OCI-M1 (cell line): Measurements from ENCODE around the gene ZNF772.
"Not testable (repeated sequence)": the region's sequence is repeated elsewhere in the genome, so short reads cannot be mapped to it uniquely, and the experiment has no call there.

ENCODE experiments used
- DNase-seq: peaks from one replicate; lab custom pipeline; 2025; lab: John Stamatoyannopoulos, UW

Gene ZNF772

GRCh38 chr19:57477191-57478008 is at the start of gene ZNF772:
TSS of gene ZNF772 (minus strand) at chr19:57477566. CDS start at chr19:57477309, 257 bp downstream.
- DNase-seq, result peak; percentile 98

GRCh38 chr19:57518021-57518420 is 40.7 kb upstream of the ZNF772 start:
- peak; percentile 61 for DNase-seq

GRCh38 chr19:57515255-57515654 is 37.9 kb upstream of the ZNF772 start:
- no peak for DNase-seq

- DNase-seq, result peak; percentile 44
Measured at GRCh38 chr19:57512845-57513244, 35.5 kb upstream of the ZNF772 start.

GRCh38 chr19:57511484-57511883 is 34.1 kb upstream of the ZNF772 start:
- DNase-seq, result no peak

GRCh38 chr19:57506163-57506562 is 28.8 kb upstream of the ZNF772 start:
- DNase-seq, result no peak

- peak; percentile 23 for DNase-seq
Measured at GRCh38 chr19:57500400-57500799, 23.0 kb upstream of the ZNF772 start.

- peak; percentile 98 for DNase-seq
Measured at GRCh38 chr19:57499680-57500395, 22.5 kb upstream of the ZNF772 start, which contains the start of gene ZNF773. TSS of gene ZNF773 (plus strand) at chr19:57499938. CDS start at chr19:57500081, 143 bp downstream.

- not testable (repeated sequence) for DNase-seq
Measured at GRCh38 chr19:57499332-57499679, 21.9 kb upstream of the ZNF772 start.

- not testable (repeated sequence) for DNase-seq
Measured at GRCh38 chr19:57488299-57488644, 10.9 kb upstream of the ZNF772 start.

GRCh38 chr19:57487477-57488298 is 10.3 kb upstream of the ZNF772 start, which contains the start of gene ZNF419:
TSS of gene ZNF419 (plus strand) at chr19:57487750. CDS start at chr19:57487951, 201 bp downstream.
- peak; percentile 93 for DNase-seq

- DNase-seq, result peak; percentile 29
Measured at GRCh38 chr19:57473646-57474045, 3.7 kb downstream of the ZNF772 start.

GRCh38 chr19:57466489-57466888 is 10.9 kb downstream of the ZNF772 start:
- DNase-seq, result no peak

- DNase-seq, result peak; percentile 82
Measured at GRCh38 chr19:57465680-57466381, 11.5 kb downstream of the ZNF772 start.

GRCh38 chr19:57452307-57452706 is 25.1 kb downstream of the ZNF772 start:
- no peak for DNase-seq

- no peak for DNase-seq
Measured at GRCh38 chr19:57443121-57443696, 34.2 kb downstream of the ZNF772 start.

- DNase-seq, result no peak
Measured at GRCh38 chr19:57441979-57442752, 35.2 kb downstream of the ZNF772 start.

- no peak for DNase-seq
Measured at GRCh38 chr19:57438925-57439324, 38.4 kb downstream of the ZNF772 start.

GRCh38 chr19:57437931-57438330 is 39.4 kb downstream of the ZNF772 start:
- no peak for DNase-seq

- peak; percentile 69 for DNase-seq
Measured at GRCh38 chr19:57436417-57436816, 40.9 kb downstream of the ZNF772 start.
